Keratinocyte (primary cell): Measurements from ENCODE around the gene RND3. TPM values are rescaled to one million over a fixed set of nuclear protein-coding genes. Genes with fewer than 3 reads are reported as not detected.

Experiments used
- DNase-seq: peaks from one replicate; pipeline ENCODE4 v3.0.0-alpha.2; 2011; ENCODE audit warnings: low read depth, missing footprints, low spot score
- FAIRE-seq: peaks from 2 replicates; lab custom pipeline; 2011; peaks lifted over from hg19 to GRCh38; lab: Jason Lieb, UNC
- H2AFZ ChIP-seq: 2 replicates; pipeline ENCODE4 v1.6.0; 2012; ENCODE audit warnings: low read length, control low read depth, inconsistent platforms; ENCODE audit not compliant: control insufficient read depth
- H3K27ac ChIP-seq: 2 replicates; pipeline ENCODE4 v1.5.1; 2011; ENCODE audit warnings: low read length; ENCODE audit not compliant: control insufficient read depth, insufficient read depth
- H3K27me3 ChIP-seq: 3 replicates; pipeline ENCODE4 v1.6.0; 2011; ENCODE audit warnings: low read length; ENCODE audit not compliant: control insufficient read depth, insufficient read depth; ENCODE audit errors: extremely low read depth
- H3K36me3 ChIP-seq, 2 experiments: 2 replicates in 1 of 2; 3 replicates in 1 of 2; pipeline ENCODE4 v1.5.1; 2011; ENCODE audit warnings: low read length in 2 of 2, mild to moderate bottlenecking in 1 of 2; ENCODE audit not compliant: control insufficient read depth in 2 of 2, insufficient read depth in 2 of 2; ENCODE audit errors: extremely low read depth in 1 of 2
- H3K4me1 ChIP-seq: 3 replicates; pipeline ENCODE4 v1.5.1; 2011; ENCODE audit warnings: low read length; ENCODE audit not compliant: control insufficient read depth, insufficient read depth; ENCODE audit errors: extremely low read depth
- H3K4me2 ChIP-seq: 3 replicates; pipeline ENCODE4 v1.6.0; 2011; ENCODE audit warnings: low read depth, low read length; ENCODE audit not compliant: control insufficient read depth, insufficient read depth; ENCODE audit errors: extremely low read depth
- H3K4me3 ChIP-seq, 3 experiments: fragments of 200-600 bp in 1 of 3; sonication (generic) in 1 of 3; 2 replicates in 2 of 3; 3 replicates in 1 of 3; pipeline ENCODE4 v1.5.1; 2011 to 2016; ENCODE audit warnings: low read length in 3 of 3, mild to moderate bottlenecking in 3 of 3, control low read depth in 2 of 3, inconsistent platforms in 1 of 3, low read depth in 1 of 3, mixed read lengths in 1 of 3, mixed run types in 1 of 3, moderate library complexity in 1 of 3; ENCODE audit not compliant: control insufficient read depth in 2 of 3, insufficient read depth in 2 of 3; ENCODE audit errors: extremely low read depth in 1 of 3
- H3K79me2 ChIP-seq: 2 replicates; pipeline ENCODE4 v1.6.0; 2012; ENCODE audit warnings: low read length; ENCODE audit not compliant: control insufficient read depth, insufficient read depth
- H3K9ac ChIP-seq: 3 replicates; pipeline ENCODE4 v1.6.0; 2011; ENCODE audit warnings: low read length; ENCODE audit not compliant: control insufficient read depth, insufficient read depth; ENCODE audit errors: extremely low read depth
- H3K9me1 ChIP-seq: 3 replicates; pipeline ENCODE4 v1.6.0; 2011; ENCODE audit warnings: low read length; ENCODE audit not compliant: control insufficient read depth, insufficient read depth; ENCODE audit errors: extremely low read depth
- H3K9me3 ChIP-seq: 2 replicates; pipeline ENCODE4 v1.5.1; 2012; ENCODE audit warnings: low read depth, low read length; ENCODE audit not compliant: control insufficient read depth
- H4K20me1 ChIP-seq: 3 replicates; pipeline ENCODE4 v1.6.0; 2011; ENCODE audit warnings: low read length; ENCODE audit not compliant: control insufficient read depth, insufficient read depth; ENCODE audit errors: extremely low read depth
- EZH2 ChIP-seq: IDR thresholded peaks from one replicate; pipeline ENCODE4 v1.6.1; 2012; ENCODE audit warnings: inconsistent platforms, mild to moderate bottlenecking, low read length, moderate library complexity
- dilution Hi-C: fragments of 300-500 bp; cut with MboI; formaldehyde crosslinking; loops from one replicate; pipeline ENCODE4 v1.7.0; 2020; ENCODE audit warnings: low sequenced_read_pairs; ENCODE audit not compliant: extremely low pct_ligation_motif_present
- polyA plus RNA-seq, 5 experiments: library from polyadenylated mRNA; depleted of rRNA in 3 of 5; stranded (reverse) in 3 of 5; stranded (forward) in 1 of 5; unstranded in 1 of 5; fragments of >200 nt; gene quantifications; 1 replicate in 1 of 5; 2 replicates in 3 of 5; 3 replicates in 1 of 5; pipeline versions ENCODE4 v1.2.1 to v1.2.3, GENCODE V29; 2011 to 2012; ENCODE audit warnings: missing spikeins in 2 of 5, low read depth in 1 of 5, low replicate concordance in 1 of 5
- TF ChIP-seq, protein P1 (sequence below), 3 experiments: IDR thresholded peaks in 1 of 3; conservative IDR thresholded peaks in 1 of 3; optimal IDR thresholded peaks in 1 of 3; 2 replicates in 2 of 3; 3 replicates in 1 of 3; pipeline versions ENCODE3 to v1.5.1; 2011; ENCODE audit warnings: low read length in 3 of 3, mild to moderate bottlenecking in 3 of 3, moderate library complexity in 2 of 3, control low read depth in 1 of 3, inconsistent platforms in 1 of 3; ENCODE audit not compliant: insufficient read depth in 2 of 3; ENCODE audit errors: extremely low read depth in 1 of 3

Gene RND3
- polyA plus RNA-seq, 1 donor (not counting 4 experiments of a cell fraction or from before 2014, with no cell fraction given): 202 TPM

DNA sequence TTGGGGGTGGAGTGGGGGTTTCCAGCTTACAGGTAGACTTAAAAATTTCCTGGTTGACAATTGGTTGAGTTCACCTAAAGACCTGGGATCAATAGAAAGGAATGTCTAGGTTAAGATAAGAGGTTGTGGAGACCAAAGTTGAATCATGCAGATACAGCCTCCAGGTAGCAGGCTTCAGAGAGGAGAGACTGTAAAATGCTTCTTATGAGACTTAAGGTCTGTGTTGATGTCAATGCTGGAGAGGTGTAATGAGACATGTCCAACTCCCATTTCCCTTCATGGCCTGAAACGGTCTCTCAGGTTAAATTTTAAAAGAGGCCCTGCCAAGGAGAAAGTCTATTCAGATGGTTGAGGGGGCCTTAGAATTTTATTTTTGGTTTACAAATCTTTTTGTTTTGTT, 38.5 kb upstream of the RND3 start:
- H3K4me2 ChIP-seq: peak overlapping the region; percentile 54
- H3K36me3 ChIP-seq: no peaks in the 10 kb centered on the region
- no peaks in the 10 kb centered on the region for H3K79me2 ChIP-seq
- H3K4me1 ChIP-seq: peaks cover 45% of the 10 kb centered on the region
- peak overlapping the region; percentile 94 for H3K27ac ChIP-seq
- no peaks in the 10 kb centered on the region for H3K9me1 ChIP-seq
- FAIRE-seq (peak; percentile 66), DNase-seq (no peak)
- H3K4me3 ChIP-seq: no peak overlapping the region
- no peaks in the 10 kb centered on the region for H3K27me3 ChIP-seq
- TF ChIP-seq EZH2: no peak
- TF ChIP-seq, protein P1, sequence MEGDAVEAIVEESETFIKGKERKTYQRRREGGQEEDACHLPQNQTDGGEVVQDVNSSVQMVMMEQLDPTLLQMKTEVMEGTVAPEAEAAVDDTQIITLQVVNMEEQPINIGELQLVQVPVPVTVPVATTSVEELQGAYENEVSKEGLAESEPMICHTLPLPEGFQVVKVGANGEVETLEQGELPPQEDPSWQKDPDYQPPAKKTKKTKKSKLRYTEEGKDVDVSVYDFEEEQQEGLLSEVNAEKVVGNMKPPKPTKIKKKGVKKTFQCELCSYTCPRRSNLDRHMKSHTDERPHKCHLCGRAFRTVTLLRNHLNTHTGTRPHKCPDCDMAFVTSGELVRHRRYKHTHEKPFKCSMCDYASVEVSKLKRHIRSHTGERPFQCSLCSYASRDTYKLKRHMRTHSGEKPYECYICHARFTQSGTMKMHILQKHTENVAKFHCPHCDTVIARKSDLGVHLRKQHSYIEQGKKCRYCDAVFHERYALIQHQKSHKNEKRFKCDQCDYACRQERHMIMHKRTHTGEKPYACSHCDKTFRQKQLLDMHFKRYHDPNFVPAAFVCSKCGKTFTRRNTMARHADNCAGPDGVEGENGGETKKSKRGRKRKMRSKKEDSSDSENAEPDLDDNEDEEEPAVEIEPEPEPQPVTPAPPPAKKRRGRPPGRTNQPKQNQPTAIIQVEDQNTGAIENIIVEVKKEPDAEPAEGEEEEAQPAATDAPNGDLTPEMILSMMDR (optimal IDR thresholded peaks at IDR 0.05 in 1 of 3, IDR thresholded peaks at IDR 0.05 in 1 of 3, conservative IDR thresholded peaks at IDR 0.05 in 1 of 3; ENCODE audit: extremely low read depth in 1 of 3, insufficient read depth in 2 of 3, low read length in 3 of 3): no peak
- H3K9ac ChIP-seq: peak overlapping the region; percentile 42
- H4K20me1 ChIP-seq: no peaks in the 10 kb centered on the region
- no peak overlapping the region for H2AFZ ChIP-seq
- dilution Hi-C loops: no loop called here
- no peaks in the 10 kb centered on the region for H3K9me3 ChIP-seq

DNA sequence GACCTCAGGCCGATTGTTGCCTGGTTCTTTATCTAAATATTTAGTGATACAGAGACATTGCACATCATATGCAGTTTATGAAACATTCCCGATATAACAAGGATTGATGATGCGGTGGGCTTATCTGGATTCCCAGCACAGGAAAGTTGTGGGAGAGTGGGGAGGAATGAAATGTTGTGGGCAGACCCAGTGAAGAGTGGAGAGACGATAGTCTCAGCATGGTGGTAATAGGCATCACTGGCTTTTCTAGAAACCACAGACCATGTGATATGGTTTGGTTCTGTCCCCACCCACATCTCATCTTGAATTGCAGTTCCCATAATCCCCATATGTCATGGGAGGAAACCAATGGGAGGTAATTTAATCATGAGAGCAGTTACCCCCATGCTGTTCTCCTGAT, 34.8 kb upstream of the RND3 start:
- no peak for TF ChIP-seq EZH2
- TF ChIP-seq, protein P1 (optimal IDR thresholded peaks at IDR 0.05 in 1 of 3, IDR thresholded peaks at IDR 0.05 in 1 of 3, conservative IDR thresholded peaks at IDR 0.05 in 1 of 3; ENCODE audit: extremely low read depth in 1 of 3, insufficient read depth in 2 of 3, low read length in 3 of 3): no peak
- H3K79me2 ChIP-seq: no peaks in the 10 kb centered on the region
- no peak overlapping the region for H3K4me2 ChIP-seq
- peaks cover 40% of the 10 kb centered on the region for H3K4me1 ChIP-seq
- H2AFZ ChIP-seq: no peak overlapping the region
- no peaks in the 10 kb centered on the region for H3K9me1 ChIP-seq
- no peak overlapping the region for H3K27ac ChIP-seq
- no peak overlapping the region for H3K4me3 ChIP-seq
- H3K36me3 ChIP-seq: no peaks in the 10 kb centered on the region
- DNase-seq (no peak), FAIRE-seq (no peak)
- H3K27me3 ChIP-seq: no peaks in the 10 kb centered on the region
- H3K9me3 ChIP-seq: no peaks in the 10 kb centered on the region
- dilution Hi-C loops: no loop called here
- H3K9ac ChIP-seq: no peak overlapping the region
- H4K20me1 ChIP-seq: no peaks in the 10 kb centered on the region
